ENCODE measurements around the gene KCNK13.

The KCNK13 gene

GRCh38 chr14:90103808-90104207, 42.0 kb downstream of the KCNK13 start:
- Histone ChIP-seq H3K27me3 (ENCODE audit: control insufficient read depth, low read length) (no peaks in the 10 kb centered on the region), H3K4me3 (ENCODE audit: low read length) (no peak overlapping the region), H4K20me1 (ENCODE audit: control insufficient read depth, insufficient read depth, low read depth, low read length) (no peaks in the 10 kb centered on the region), H3F3A (ENCODE audit: control insufficient read depth, insufficient read depth) (no peaks in the 10 kb centered on the region), H3K9me3 (ENCODE audit: control insufficient read depth, insufficient read depth, low read length) (no peaks in the 10 kb centered on the region), H3K79me2 (ENCODE audit: control insufficient read depth, low read length) (no peaks in the 10 kb centered on the region), H3K36me3 (ENCODE audit: control insufficient read depth, low read length) (no peaks in the 10 kb centered on the region), H3K4me1 (ENCODE audit: control insufficient read depth, low read length) (no peaks in the 10 kb centered on the region), H3K9me2 (replicated peaks; ENCODE audit: control insufficient read depth, low read length) (no peaks in the 10 kb centered on the region), H3K4me2 (ENCODE audit: low read length) (no peak overlapping the region), H3K27ac (ENCODE audit: low read depth, low read length) (no peak overlapping the region)
- TF ChIP-seq EZH2phosphoT487 (IDR thresholded peaks at IDR 0.05; ENCODE audit: borderline replicate concordance, low read length) (no peak), CTCF (IDR thresholded peaks at IDR 0.05; ENCODE audit: low read depth, low read length, poor library complexity, severe bottlenecking) (no peak)

GRCh38 chr14:90105756-90106155, 44.0 kb downstream of the KCNK13 start:
- no peaks in the 10 kb centered on the region for H3F3A ChIP-seq (ENCODE audit: control insufficient read depth, insufficient read depth)
- no peaks in the 10 kb centered on the region for H3K79me2 ChIP-seq (ENCODE audit: control insufficient read depth, low read length)
- no peaks in the 10 kb centered on the region for H3K4me1 ChIP-seq (ENCODE audit: control insufficient read depth, low read length)
- no peak overlapping the region for H3K4me3 ChIP-seq (ENCODE audit: low read length)
- no peaks in the 10 kb centered on the region for H3K9me3 ChIP-seq (ENCODE audit: control insufficient read depth, insufficient read depth, low read length)
- no peaks in the 10 kb centered on the region for H3K9me2 ChIP-seq (replicated peaks; ENCODE audit: control insufficient read depth, low read length)
- H3K27ac ChIP-seq (ENCODE audit: low read depth, low read length) = no peak overlapping the region
- TF ChIP-seq CTCF (IDR thresholded peaks at IDR 0.05; ENCODE audit: low read depth, low read length, poor library complexity, severe bottlenecking) (no peak), EZH2phosphoT487 (IDR thresholded peaks at IDR 0.05; ENCODE audit: borderline replicate concordance, low read length) (no peak)
- no peaks in the 10 kb centered on the region for H4K20me1 ChIP-seq (ENCODE audit: control insufficient read depth, insufficient read depth, low read depth, low read length)
- H3K36me3 ChIP-seq (ENCODE audit: control insufficient read depth, low read length) = no peaks in the 10 kb centered on the region
- no peaks in the 10 kb centered on the region for H3K27me3 ChIP-seq (ENCODE audit: control insufficient read depth, low read length)
- no peak overlapping the region for H3K4me2 ChIP-seq (ENCODE audit: low read length)

GRCh38 chr14:90107789-90108188, 46.0 kb downstream of the KCNK13 start:
- Histone ChIP-seq H3K36me3 (ENCODE audit: control insufficient read depth, low read length) (no peaks in the 10 kb centered on the region), H3K4me1 (ENCODE audit: control insufficient read depth, low read length) (no peaks in the 10 kb centered on the region), H3F3A (ENCODE audit: control insufficient read depth, insufficient read depth) (no peaks in the 10 kb centered on the region), H3K9me2 (replicated peaks; ENCODE audit: control insufficient read depth, low read length) (no peaks in the 10 kb centered on the region), H3K9me3 (ENCODE audit: control insufficient read depth, insufficient read depth, low read length) (no peaks in the 10 kb centered on the region), H3K27me3 (ENCODE audit: control insufficient read depth, low read length) (no peaks in the 10 kb centered on the region), H3K4me2 (ENCODE audit: low read length) (no peak overlapping the region), H3K79me2 (ENCODE audit: control insufficient read depth, low read length) (no peaks in the 10 kb centered on the region), H3K4me3 (ENCODE audit: low read length) (no peak overlapping the region), H4K20me1 (ENCODE audit: control insufficient read depth, insufficient read depth, low read depth, low read length) (no peaks in the 10 kb centered on the region), H3K27ac (ENCODE audit: low read depth, low read length) (no peak overlapping the region)
- TF ChIP-seq EZH2phosphoT487 (IDR thresholded peaks at IDR 0.05; ENCODE audit: borderline replicate concordance, low read length) (no peak), CTCF (IDR thresholded peaks at IDR 0.05; ENCODE audit: low read depth, low read length, poor library complexity, severe bottlenecking) (no peak)

GRCh38 chr14:90109858-90110257, 48.1 kb downstream of the KCNK13 start:
- no peak overlapping the region for H3K4me2 ChIP-seq (ENCODE audit: low read length)
- no peak overlapping the region for H3K27ac ChIP-seq (ENCODE audit: low read depth, low read length)
- H3K79me2 ChIP-seq (ENCODE audit: control insufficient read depth, low read length) = no peaks in the 10 kb centered on the region
- no peaks in the 10 kb centered on the region for H3K36me3 ChIP-seq (ENCODE audit: control insufficient read depth, low read length)
- TF ChIP-seq CTCF (IDR thresholded peaks at IDR 0.05; ENCODE audit: low read depth, low read length, poor library complexity, severe bottlenecking) (peak; percentile 38), EZH2phosphoT487 (IDR thresholded peaks at IDR 0.05; ENCODE audit: borderline replicate concordance, low read length) (no peak)
- H3K4me1 ChIP-seq (ENCODE audit: control insufficient read depth, low read length) = no peaks in the 10 kb centered on the region
- no peaks in the 10 kb centered on the region for H3K27me3 ChIP-seq (ENCODE audit: control insufficient read depth, low read length)
- H3K4me3 ChIP-seq (ENCODE audit: low read length) = no peak overlapping the region
- no peaks in the 10 kb centered on the region for H3K9me2 ChIP-seq (replicated peaks; ENCODE audit: control insufficient read depth, low read length)
- no peaks in the 10 kb centered on the region for H3F3A ChIP-seq (ENCODE audit: control insufficient read depth, insufficient read depth)
- no peaks in the 10 kb centered on the region for H3K9me3 ChIP-seq (ENCODE audit: control insufficient read depth, insufficient read depth, low read length)
- H4K20me1 ChIP-seq (ENCODE audit: control insufficient read depth, insufficient read depth, low read depth, low read length) = no peaks in the 10 kb centered on the region
